ENCODE results near the gene RGS9BP.
"Not testable (repeated sequence)": the region's sequence is repeated elsewhere in the genome, so short reads cannot be mapped to it uniquely, and the experiment has no call there.

GRCh38 chr19:32694851-32695250 lies 19.2 kb downstream of the RGS9BP start:
- TF ChIP-seq CTCF (IDR thresholded peaks at IDR 0.05; ENCODE audit: poor library complexity); EZH2 (IDR thresholded peaks at IDR 0.05; ENCODE audit: borderline replicate concordance); EZH2phosphoT487 (IDR thresholded peaks at IDR 0.05; ENCODE audit: low read depth, severe bottlenecking, unreplicated experiment): not testable (repeated sequence)
